HG02981 (cell line): ENCODE data around the gene ZNF813.

Experiments
- ATAC-seq: cut with Tn5 transposase; IDR thresholded peaks from one replicate; pipeline ENCODE4 v1.9.1; 2021; ENCODE audit warnings: mild to moderate bottlenecking, moderate library complexity; ENCODE audit not compliant: unreplicated experiment

Gene ZNF813

GRCh38 chr19:53519446-53519845 is 51.9 kb downstream of the ZNF813 start:
- ATAC-seq = no peak

- ATAC-seq = no peak
Measured at GRCh38 chr19:53520163-53520546, 52.6 kb downstream of the ZNF813 start.

- ATAC-seq = peak; percentile 98
Measured at GRCh38 chr19:53520547-53521372, 53.2 kb downstream of the ZNF813 start.

GRCh38 chr19:53521373-53522202 is 54.1 kb downstream of the ZNF813 start:
- ATAC-seq = no peak

- ATAC-seq = no peak
Measured at GRCh38 chr19:53525922-53526321, 58.4 kb downstream of the ZNF813 start.

- ATAC-seq = no peak
Measured at GRCh38 chr19:53530622-53531021, 63.1 kb downstream of the ZNF813 start.

GRCh38 chr19:53531457-53531856 is 63.9 kb downstream of the ZNF813 start:
- no peak for ATAC-seq

GRCh38 chr19:53532362-53532761 is 64.8 kb downstream of the ZNF813 start:
- ATAC-seq = no peak

- no peak for ATAC-seq
Measured at GRCh38 chr19:53536225-53536548, 68.7 kb downstream of the ZNF813 start.

- ATAC-seq = no peak
Measured at GRCh38 chr19:53537121-53537520, 69.6 kb downstream of the ZNF813 start.

GRCh38 chr19:53537521-53538377 is 70.2 kb downstream of the ZNF813 start, which contains the start of gene ZNF331:
Gene ZNF331, plus strand, starts transcription at chr19:53538145. Its CDS starts 31,232 bp downstream, at chr19:53569377.
- peak; percentile 67 for ATAC-seq

- peak; percentile 15 for ATAC-seq
Measured at GRCh38 chr19:53538378-53539109, 71.0 kb downstream of the ZNF813 start.

GRCh38 chr19:53540091-53540490 is 72.6 kb downstream of the ZNF813 start:
- ATAC-seq = no peak

- ATAC-seq = no peak
Measured at GRCh38 chr19:53541971-53542370, 74.4 kb downstream of the ZNF813 start.

GRCh38 chr19:53545271-53546065 is 77.9 kb downstream of the ZNF813 start:
- no peak for ATAC-seq
